HepG2 (cell line): ENCODE measurements around the gene SEC14L1. TPM values are rescaled to one million over a fixed set of nuclear protein-coding genes. Genes with fewer than 3 reads are reported as not detected.
A peak's percentile ranks its signal among the peaks of the same experiment; 100 is the strongest.

Experiments
- ATAC-seq: fragments of 200-7000 bp; cut with Tn5 transposase; 3 replicates; pipeline ENCODE4 v1.9.1; 2020; ENCODE audit warnings: mild to moderate bottlenecking, moderate library complexity
- Bru-seq: library from RNA; stranded (reverse); fragments of 400-500 nt; gene quantifications from one replicate; lab custom pipeline; 2021; lab: Mats Ljungman, UMichigan
- BruChase-seq, 2 experiments: library from RNA; stranded (reverse); fragments of 400-500 nt; gene quantifications; one replicate each; lab custom pipeline; 2021; lab: Mats Ljungman, UMichigan
- BruUV-seq: library from RNA; stranded (reverse); fragments of 400-500 nt; replicated peaks from 2 replicates; lab custom pipeline; 2021; lab: Mats Ljungman, UMichigan
- CTCF ChIA-PET: fragments of 300-600 bp; formaldehyde crosslinking; extraction: SDS; loops from one replicate; lab custom pipeline; 2021; ENCODE audit warnings: low total read pairs, inconsistent platforms, low intra/inter-chr PET ratio; lab: Yijun Ruan, JAX
- POLR2A ChIA-PET: fragments of 350-600 bp; sonication (Branson Sonifier 250); formaldehyde crosslinking; loops from one replicate; lab custom pipeline; 2020; ENCODE audit warnings: antibody characterized with exemption, inconsistent platforms; lab: Yijun Ruan, JAX
- DNase-seq: peaks from one replicate; pipeline ENCODE4 v3.0.0-alpha.2; 2015; ENCODE audit warnings: low spot score
- FAIRE-seq: peaks from 3 replicates; lab custom pipeline; 2011; peaks lifted over from hg19 to GRCh38; lab: Jason Lieb, UNC
- H2AFZ ChIP-seq: one replicate; pipeline ENCODE4 v1.6.1; 2011; ENCODE audit warnings: low read length, inconsistent platforms
- H3K27ac ChIP-seq: fragments of 300-600 bp; 3 replicates; pipeline ENCODE4 v1.8.0; 2011; ENCODE audit warnings: mixed run types, mild to moderate bottlenecking, mixed read lengths, low read length, inconsistent platforms; ENCODE audit not compliant: insufficient read depth; ENCODE audit errors: extremely low read length
- H3K27me3 ChIP-seq, 2 experiments: fragments of 200-600 bp in 1 of 2; 2 replicates in 1 of 2; 3 replicates in 1 of 2; pipeline versions ENCODE4 v1.6.0 to v1.8.0; 2011; ENCODE audit warnings: low read length in 2 of 2, mild to moderate bottlenecking in 2 of 2, moderate library complexity in 2 of 2, inconsistent platforms in 1 of 2; ENCODE audit not compliant: insufficient read depth in 2 of 2, control insufficient read depth in 1 of 2
- H3K36me3 ChIP-seq, 2 experiments: fragments of 200-600 bp in 1 of 2; replicated peaks in 1 of 2; 2 replicates in 1 of 2; 3 replicates in 1 of 2; pipeline versions ENCODE4 v1.5.1 to v1.8.0; 2011; ENCODE audit warnings: low read length in 2 of 2, inconsistent platforms in 1 of 2; ENCODE audit not compliant: insufficient read depth in 2 of 2, control insufficient read depth in 1 of 2
- H3K4me1 ChIP-seq: 2 replicates; pipeline ENCODE4 v1.5.1; 2012; ENCODE audit warnings: low read length, inconsistent platforms; ENCODE audit not compliant: insufficient read depth
- H3K4me2 ChIP-seq: 2 replicates; pipeline ENCODE4 v1.6.0; 2011; ENCODE audit warnings: low read depth, low read length, inconsistent platforms
- H3K4me3 ChIP-seq, 3 experiments: fragments of 200-600 bp in 1 of 3; sonication (generic), shearing (Covaris generic) in 1 of 3; replicated peaks in 1 of 3; 2 replicates each; pipeline ENCODE4 v1.5.1; 2011 to 2016; ENCODE audit warnings: low read length in 3 of 3, inconsistent platforms in 2 of 3, low read depth in 2 of 3, mild to moderate bottlenecking in 2 of 3, control low read depth in 1 of 3, mixed read lengths in 1 of 3; ENCODE audit not compliant: insufficient read depth in 1 of 3
- H3K79me2 ChIP-seq: one replicate; pipeline ENCODE4 v1.6.1; 2011; ENCODE audit warnings: low read length, inconsistent platforms; ENCODE audit not compliant: insufficient read depth
- H3K9ac ChIP-seq: 2 replicates; pipeline ENCODE4 v1.6.0; 2011; ENCODE audit warnings: mild to moderate bottlenecking, low read depth, low read length, inconsistent platforms; ENCODE audit not compliant: insufficient read depth
- H3K9me3 ChIP-seq: 2 replicates; pipeline ENCODE4 v1.5.1; 2012; ENCODE audit warnings: mild to moderate bottlenecking, low read length
- H4K20me1 ChIP-seq: 2 replicates; pipeline ENCODE4 v1.6.0; 2011; ENCODE audit warnings: inconsistent platforms, mild to moderate bottlenecking, low read length, moderate library complexity; ENCODE audit not compliant: insufficient read depth
- CREB1 ChIP-seq, 2 experiments: fragments of 450-650 bp in 1 of 2; IDR thresholded peaks; 2 replicates each; pipeline ENCODE4 v1.6.1; 2016 to 2017; ENCODE audit warnings: control low read depth in 1 of 2, mild to moderate bottlenecking in 1 of 2, missing compliant biosample characterization in 1 of 2, missing genetic modification characterization in 1 of 2
- E2F1 ChIP-seq: sonication (generic); formaldehyde crosslinking; IDR thresholded peaks from 2 replicates; pipeline ENCODE4 v1.5.0; 2020; ENCODE audit warnings: missing genetic modification reagents
- POLR2G ChIP-seq: fragments of 200-400 bp; formaldehyde crosslinking; IDR thresholded peaks from 2 replicates; pipeline ENCODE4 v1.6.1; 2018; ENCODE audit warnings: mild to moderate bottlenecking, low read depth, low read length, moderate library complexity
- STAG1 ChIP-seq: sonication (generic); formaldehyde crosslinking; IDR thresholded peaks from 2 replicates; pipeline ENCODE4 v1.4.0; 2020; ENCODE audit warnings: missing genetic modification reagents
- TGIF2 ChIP-seq: IDR thresholded peaks from 2 replicates; pipeline ENCODE4 v1.6.1; 2016; ENCODE audit warnings: control low read depth, missing compliant biosample characterization
- ZBTB8A ChIP-seq: sonication (generic); formaldehyde crosslinking; IDR thresholded peaks from 2 replicates; pipeline ENCODE4 v1.4.0; 2020; ENCODE audit warnings: mild to moderate bottlenecking, low read depth, missing genetic modification reagents, borderline replicate concordance
- ZMYM2 ChIP-seq: sonication (generic); formaldehyde crosslinking; IDR thresholded peaks from 2 replicates; pipeline ENCODE4 v1.8.0; 2022; ENCODE audit warnings: mild to moderate bottlenecking, missing genetic modification reagents
- ZNF496 ChIP-seq: sonication (generic); formaldehyde crosslinking; IDR thresholded peaks from 2 replicates; pipeline ENCODE4 v1.8.1; 2023; ENCODE audit warnings: mild to moderate bottlenecking, moderate library complexity, missing genetic modification reagents; ENCODE audit not compliant: insufficient replicate concordance
- ZSCAN20 ChIP-seq: sonication (generic); formaldehyde crosslinking; IDR thresholded peaks from 2 replicates; pipeline ENCODE4 v1.4.0; 2020; ENCODE audit warnings: missing genetic modification reagents, mild to moderate bottlenecking, borderline replicate concordance
- WGBS: methylation state at CpG from one replicate; pipeline ENCODE4 v1.1.6; 2017; ENCODE audit warnings: low lambda C conversion rate; 5-methylcytosine and 5-hydroxymethylcytosine counted together
- in situ Hi-C: cut with HindIII; loops from 2 replicates; pipeline ENCODE4 v1.10.0; 2017; ENCODE audit warnings: low pct_unique_long_range_greater_than_20kb; ENCODE audit not compliant: extremely low pct_ligation_motif_present
- intact Hi-C: fragments of 100-400 bp; cut with micrococcal nuclease; formaldehyde crosslinking; loops from one replicate; pipeline ENCODE4 v1.10.0; 2022; ENCODE audit not compliant: unreplicated experiment
- long read RNA-seq, 2 experiments: library from RNA in 1 of 2; library from polyadenylated mRNA in 1 of 2; stranded (forward) in 1 of 2; unstranded in 1 of 2; transcript quantifications; one replicate each; pipeline ENCODE4 v2.0.0, GENCODE V29; 2019 to 2022
- polyA minus RNA-seq, 3 experiments: library from RNA; depleted of rRNA, polyadenylated mRNA; stranded (reverse); fragments of >200 nt; gene quantifications; 2 replicates each; pipeline ENCODE4 v1.2.3, GENCODE V29; 2011; ENCODE audit warnings: low replicate concordance in 1 of 3
- polyA plus RNA-seq, 8 experiments: library from polyadenylated mRNA; depleted of rRNA in 3 of 8; stranded (reverse) in 7 of 8; unstranded in 1 of 8; fragments of >200 nt; fragmentation: Illumina TruSeq in 4 of 8; extraction: Trizol in 4 of 8; gene quantifications; 2 replicates each; pipeline versions ENCODE4 v1.2.1 to v1.2.3, GENCODE V29; 2011 to 2016; ENCODE audit warnings: low read depth in 4 of 8, missing spikeins in 1 of 8, mixed read lengths in 1 of 8; ENCODE audit not compliant: insufficient read depth in 1 of 8
- total RNA-seq, 5 experiments: library from RNA; depleted of rRNA; stranded (reverse); fragments of >200 nt; fragmentation: Illumina TruSeq; extraction: Trizol; gene quantifications; 2 replicates each; pipeline ENCODE4 v1.2.3, GENCODE V29; 2016; ENCODE audit warnings: low read depth in 1 of 5
- TF ChIP-seq, protein P1 (sequence below): sonication (generic); formaldehyde crosslinking; IDR thresholded peaks from 2 replicates; pipeline ENCODE4 v1.4.0; 2020; ENCODE audit warnings: missing genetic modification reagents

The SEC14L1 gene
- 43.9 and 62.5 TPM in 2 replicates for total RNA-seq (2016; rRNA removed; fragmentation: Illumina TruSeq; extraction: Trizol)
- 22.8 and 28.1 TPM in 2 replicates for total RNA-seq (2016; cell fraction: cytosol; rRNA removed; fragmentation: Illumina TruSeq; extraction: Trizol; ENCODE audit: low read depth)
- 51.1 and 57.5 TPM in 2 replicates for total RNA-seq (2016; cell fraction: insoluble cytoplasmic fraction; rRNA removed; fragmentation: Illumina TruSeq; extraction: Trizol)
- 75.8 and 78.7 TPM in 2 replicates for total RNA-seq (2016; cell fraction: membrane; rRNA removed; fragmentation: Illumina TruSeq; extraction: Trizol)
- 34.2 and 41.8 TPM in 2 replicates for total RNA-seq (2016; cell fraction: nucleus; rRNA removed; fragmentation: Illumina TruSeq; extraction: Trizol)
- polyA plus RNA-seq (2011; rRNA removed), result 26.3 and 27.0 TPM in 2 replicates
- polyA plus RNA-seq (2011; cell fraction: cytosol; rRNA removed), result 17.3 and 23.1 TPM in 2 replicates
- polyA plus RNA-seq (2011; cell fraction: nucleus; rRNA removed), result 30.8 and 49.2 TPM in 2 replicates
- 37.6 and 54.7 TPM in 2 replicates for polyA plus RNA-seq (2012)
- polyA plus RNA-seq (2016; cell fraction: cytosol; fragmentation: Illumina TruSeq; extraction: Trizol; ENCODE audit: low read depth), result 30.8 and 38.2 TPM in 2 replicates
- 57.4 and 67.9 TPM in 2 replicates for polyA plus RNA-seq (2016; cell fraction: insoluble cytoplasmic fraction; fragmentation: Illumina TruSeq; extraction: Trizol; ENCODE audit: low read depth)
- 55.3 and 57.7 TPM in 2 replicates for polyA plus RNA-seq (2016; cell fraction: membrane; fragmentation: Illumina TruSeq; extraction: Trizol; ENCODE audit: low read depth)
- polyA plus RNA-seq (2016; cell fraction: nucleus; fragmentation: Illumina TruSeq; extraction: Trizol; ENCODE audit: insufficient read depth, low read depth), result 56.1 and 65.2 TPM in 2 replicates
- polyA minus RNA-seq (2011; rRNA and poly(A)+ RNA removed; ENCODE audit: low replicate concordance), result 16.4 and 49.1 TPM in 2 replicates
- polyA minus RNA-seq (2011; cell fraction: cytosol; rRNA and poly(A)+ RNA removed), result 23.7 and 34.8 TPM in 2 replicates
- 29.4 and 35.6 TPM in 2 replicates for polyA minus RNA-seq (2011; cell fraction: nucleus; rRNA and poly(A)+ RNA removed)
- percentile 74 among the genes with signal in this experiment for Bru-seq, nascent RNA
- percentile 84 among the genes with signal in this experiment for BruChase-seq, experiment 1, labeled RNA remaining after a 6-hour chase
- percentile 79 among the genes with signal in this experiment for BruChase-seq, experiment 2, labeled RNA remaining after a 2-hour chase
- long read RNA-seq, experiment 1, full-length matches to known transcripts, result 17 of 40 reads
- long read RNA-seq, experiment 1, partial matches to known transcripts, result 15 of 40 reads
- long read RNA-seq, experiment 1, other reads (novel, unspliced or antisense), result 8 of 40 reads
- long read RNA-seq, experiment 2, full-length matches to known transcripts, result 58 of 193 reads
- long read RNA-seq, experiment 2, partial matches to known transcripts, result 30 of 193 reads
- long read RNA-seq, experiment 2, other reads (novel, unspliced or antisense), result 105 of 193 reads

DNA sequence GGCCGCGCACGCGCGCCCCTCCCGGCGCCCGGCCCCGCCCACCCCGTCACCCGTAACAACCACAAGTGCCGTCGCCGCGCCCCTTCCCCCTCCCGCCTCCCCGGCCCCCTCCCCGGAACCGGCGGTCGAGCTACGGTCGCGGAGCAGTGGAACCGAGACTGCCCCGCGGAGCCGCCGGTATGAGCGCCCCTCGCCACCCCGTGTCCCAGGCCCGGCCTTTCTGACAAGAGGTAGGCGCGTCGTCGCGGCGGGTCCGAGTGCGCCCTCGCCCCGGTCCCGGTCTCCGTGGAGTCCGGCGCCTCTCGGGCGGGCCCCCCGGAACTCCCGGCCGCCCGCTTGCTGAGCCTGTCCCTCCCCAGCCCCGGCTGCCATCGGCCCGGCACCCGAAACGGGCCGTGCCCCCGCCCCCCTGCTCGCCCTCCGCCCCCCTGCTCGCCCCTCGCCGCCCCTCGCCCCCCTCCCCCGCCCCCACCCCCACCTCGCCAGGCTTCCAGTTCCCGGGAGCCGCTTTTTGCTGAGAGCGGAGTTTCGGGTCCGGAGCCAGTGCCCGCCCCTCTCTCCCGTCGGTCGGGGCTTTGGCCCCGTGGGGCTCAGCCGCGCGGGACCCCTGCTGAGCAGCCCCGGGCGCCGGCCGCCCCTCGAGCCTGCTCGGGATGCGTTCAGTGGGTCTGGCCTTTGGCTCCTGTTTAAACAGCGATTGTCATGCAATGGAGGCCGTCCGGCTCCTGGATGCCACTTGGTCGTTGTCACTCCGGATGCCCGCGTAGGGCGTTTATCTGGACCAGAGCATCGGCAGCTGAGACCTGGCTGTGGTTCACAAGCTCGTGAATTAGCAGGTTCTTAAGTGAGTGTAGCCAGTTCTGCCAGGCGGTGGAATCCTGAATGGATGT is at the start of gene SEC14L1:
SEC14L1 (plus strand) TSS at position 92 of the 890 bp plus-strand sequence. CDS start 2,628 bp downstream, outside the sequence.
- Histone ChIP-seq H3K27ac (peak within 1 kb of the TSS; percentile 89), H3K27me3 (no peaks in the 10 kb centered on the region; a peak in 1 of 5 replicates), H3K36me3 (peaks cover 4 to 23% of the 10 kb centered on the region in 2 experiments; a peak in 4 of 5 replicates), H3K4me3 (peak within 1 kb of the TSS; percentile 85 to 95 (median 85)), H4K20me1 (no peaks in the 10 kb centered on the region), H3K4me2 (peak within 1 kb of the TSS; percentile 94), H3K9ac (peak within 1 kb of the TSS; percentile 83), H3K79me2 (peaks cover 35% of the 10 kb centered on the region), H2AFZ (no peak within 1 kb of the TSS), H3K4me1 (peaks cover 65% of the 10 kb centered on the region), H3K9me3 (0 out of 2 replicates have a peak, but pooled peaks cover 6% of the 10 kb centered on the region)
- peak; percentile 68 for DNase-seq
- in situ Hi-C loops (no loop called here), intact Hi-C loops (loop anchor here (2.0 kb wide), 1 partner anchor 68 kb away; no protein-coding TSS in a partner anchor)
- no peak for FAIRE-seq
- WGBS, result under 1% methylated on average over 39 of the region's 99 CpGs
- CTCF ChIA-PET, result no interaction called here
- POLR2A ChIA-PET, result interaction anchor here (0.5 to 3.7 kb wide), 29 partner anchors 8 to 1868 kb away, joined by 3 to 38 read pairs (median 7); partner anchors contain the start of genes CANT1, MFSD11 and SRSF2
- ATAC-seq, result peak; percentile 59
- BruUV-seq, result no TSS peak
- TF ChIP-seq POLR2G (no peak), CREB1 (IDR thresholded peaks at IDR 0.05) (no peak), CREB1 (CRISPR knock-in tag; IDR thresholded peaks at IDR 0.05) (no peak), ZNF496 (CRISPR knock-in tag) (no peak), ZSCAN20 (CRISPR knock-in tag) (no peak), E2F1 (CRISPR knock-in tag) (no peak), TGIF2 (CRISPR knock-in tag) (no peak; the same call in 1 of the 2 replicates), ZMYM2 (CRISPR knock-in tag) (no peak), ZBTB8A (CRISPR knock-in tag) (no peak), STAG1 (CRISPR knock-in tag) (peak; percentile 7; the same call in 1 of the 2 replicates)
- TF ChIP-seq, protein P1, sequence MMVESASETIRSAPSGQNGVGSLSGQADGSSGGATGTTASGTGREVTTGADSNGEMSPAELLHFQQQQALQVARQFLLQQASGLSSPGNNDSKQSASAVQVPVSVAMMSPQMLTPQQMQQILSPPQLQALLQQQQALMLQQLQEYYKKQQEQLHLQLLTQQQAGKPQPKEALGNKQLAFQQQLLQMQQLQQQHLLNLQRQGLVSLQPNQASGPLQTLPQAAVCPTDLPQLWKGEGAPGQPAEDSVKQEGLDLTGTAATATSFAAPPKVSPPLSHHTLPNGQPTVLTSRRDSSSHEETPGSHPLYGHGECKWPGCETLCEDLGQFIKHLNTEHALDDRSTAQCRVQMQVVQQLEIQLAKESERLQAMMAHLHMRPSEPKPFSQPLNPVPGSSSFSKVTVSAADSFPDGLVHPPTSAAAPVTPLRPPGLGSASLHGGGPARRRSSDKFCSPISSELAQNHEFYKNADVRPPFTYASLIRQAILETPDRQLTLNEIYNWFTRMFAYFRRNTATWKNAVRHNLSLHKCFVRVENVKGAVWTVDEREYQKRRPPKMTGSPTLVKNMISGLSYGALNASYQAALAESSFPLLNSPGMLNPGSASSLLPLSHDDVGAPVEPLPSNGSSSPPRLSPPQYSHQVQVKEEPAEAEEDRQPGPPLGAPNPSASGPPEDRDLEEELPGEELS (CRISPR knock-in tag), result no peak
